Natural killer cell treated with Interleukin-12 subunit alpha and Interleukin-12 subunit beta and Interleukin-15 and Interleukin-18, amount 100 ng/mL, for 72 hours (primary cell): ENCODE data around the gene D2HGDH. TPM values are rescaled to one million over a fixed set of nuclear protein-coding genes. Genes with fewer than 3 reads are reported as not detected.
A peak's percentile ranks its signal among the peaks of the same experiment; 100 is the strongest.
"Not testable (repeated sequence)": the region's sequence is repeated elsewhere in the genome, so short reads cannot be mapped to it uniquely, and the experiment has no call there.

Experiments
- ATAC-seq, 2 donors: fragments of 150-1000 bp; cut with Tn5 transposase in 1 of 2; sonication (Bioruptor Pico), chemical (Tn5 transposase) in 1 of 2; 2 replicates each; pipeline ENCODE4 v1.10.0; 2021
- DNase-seq: peaks from one replicate; pipeline ENCODE4 v3.0.0; 2022; ENCODE audit warnings: low spot score
- H3K27ac Mint-ChIP-seq, 2 donors: 1 replicate in 1 of 2; 2 replicates in 1 of 2; pipeline ENCODE4 v1.8.0; 2022; ENCODE audit warnings: mixed read lengths in 2 of 2, mild to moderate bottlenecking in 1 of 2, moderate library complexity in 1 of 2
- H3K27me3 Mint-ChIP-seq, 2 donors: 1 replicate in 1 of 2; 2 replicates in 1 of 2; pipeline ENCODE4 v1.8.0; 2022; ENCODE audit warnings: mixed read lengths in 2 of 2
- H3K36me3 Mint-ChIP-seq: one replicate; pipeline ENCODE4 v1.8.0; 2022; ENCODE audit warnings: mixed read lengths
- H3K4me1 Mint-ChIP-seq, 2 donors: 1 replicate in 1 of 2; 2 replicates in 1 of 2; pipeline ENCODE4 v1.8.0; 2022; ENCODE audit warnings: low read depth in 2 of 2, mixed read lengths in 2 of 2, mild to moderate bottlenecking in 1 of 2
- H3K4me3 Mint-ChIP-seq: one replicate; pipeline ENCODE4 v1.8.0; 2022; ENCODE audit warnings: mixed read lengths
- H3K9me3 Mint-ChIP-seq: 2 replicates; pipeline ENCODE4 v1.8.0; 2022; ENCODE audit warnings: mixed read lengths
- total RNA-seq, 2 donors: library from RNA; stranded (reverse); gene quantifications; one replicate each; pipeline ENCODE4 v1.2.3, GENCODE V29; 2022

D2HGDH gene
- total RNA-seq, 2 donors from 2014 or later = 36.6 to 60.1 TPM

DNA sequence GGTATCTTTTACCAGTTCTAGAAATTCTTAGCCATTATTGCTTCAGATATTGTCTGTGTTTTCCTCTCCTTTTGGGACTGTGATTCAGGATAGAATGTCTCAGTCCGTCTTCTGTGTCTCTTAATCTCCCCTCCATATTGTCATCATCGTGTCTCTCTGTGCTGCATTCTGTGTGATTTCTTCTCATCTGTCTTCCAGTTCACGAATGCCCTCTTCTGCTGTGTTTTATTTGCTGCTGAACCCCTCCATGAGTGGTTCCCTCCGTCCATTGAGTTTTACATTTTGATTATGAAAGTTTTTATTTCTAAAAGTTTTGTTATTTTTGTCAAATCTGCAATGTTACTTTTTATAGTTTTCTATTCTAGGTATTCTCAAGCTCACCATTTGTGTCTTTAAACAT lies 11.7 kb downstream of the D2HGDH start:
- peak overlapping the region in 1 of 2 donors; percentile 58 for H3K27ac Mint-ChIP-seq
- H3K36me3 Mint-ChIP-seq = peaks cover 20% of the 10 kb centered on the region
- H3K4me3 Mint-ChIP-seq = no peak overlapping the region
- no peak for DNase-seq
- H3K4me1 Mint-ChIP-seq = peaks cover 17 to 42% of the 10 kb centered on the region in 2 donors
- no peak for ATAC-seq
- H3K27me3 Mint-ChIP-seq = no peaks in the 10 kb centered on the region
- peaks cover 4% of the 10 kb centered on the region for H3K9me3 Mint-ChIP-seq

DNA sequence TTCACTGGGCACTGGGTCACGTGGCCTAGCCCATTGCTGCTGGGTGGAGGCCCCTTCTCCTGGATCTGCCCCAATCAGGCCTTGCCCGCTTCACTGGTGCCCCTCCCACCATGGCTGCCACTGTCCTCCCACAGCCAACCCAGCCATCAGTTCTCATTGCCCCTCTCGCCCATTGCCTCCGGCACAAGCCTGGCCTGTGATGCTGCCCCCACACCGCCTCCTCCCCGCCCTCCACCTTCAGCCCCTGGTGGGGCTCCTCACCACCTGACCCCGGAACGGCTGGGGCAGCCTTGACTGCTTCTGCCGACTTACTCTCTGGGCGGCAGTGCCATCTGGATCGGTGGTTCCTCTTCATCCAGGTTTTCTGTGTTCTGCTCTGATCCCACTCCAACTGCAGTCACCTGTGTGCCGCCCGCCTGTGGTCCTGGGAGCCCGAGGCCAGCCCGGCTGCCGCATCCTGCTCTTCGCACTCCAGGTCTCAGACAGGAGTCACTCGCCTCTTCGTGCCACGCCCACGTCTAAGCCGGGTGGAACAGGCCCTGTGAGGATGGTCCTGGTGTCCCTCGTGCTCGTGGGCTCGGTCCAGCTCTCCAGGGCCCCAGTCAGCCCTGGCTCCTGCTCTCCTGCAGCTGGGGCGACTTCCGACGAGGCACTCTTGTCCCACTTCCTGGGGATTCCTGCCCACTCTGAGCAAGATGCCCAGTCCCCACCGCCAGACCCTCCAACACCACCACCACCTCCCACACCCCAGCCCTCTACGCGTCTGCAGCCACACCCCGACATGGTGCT lies 14.2 kb downstream of the D2HGDH start:
- Mint-ChIP-seq H3K9me3 (peaks cover 4% of the 10 kb centered on the region), H3K4me1 (peaks cover 14 to 28% of the 10 kb centered on the region in 2 donors), H3K36me3 (peaks cover 20% of the 10 kb centered on the region), H3K4me3 (no peak overlapping the region), H3K27me3 (no peaks in the 10 kb centered on the region), H3K27ac (peak overlapping the region in 1 of 2 donors; percentile 6)
- no peak for ATAC-seq
- no peak for DNase-seq

DNA sequence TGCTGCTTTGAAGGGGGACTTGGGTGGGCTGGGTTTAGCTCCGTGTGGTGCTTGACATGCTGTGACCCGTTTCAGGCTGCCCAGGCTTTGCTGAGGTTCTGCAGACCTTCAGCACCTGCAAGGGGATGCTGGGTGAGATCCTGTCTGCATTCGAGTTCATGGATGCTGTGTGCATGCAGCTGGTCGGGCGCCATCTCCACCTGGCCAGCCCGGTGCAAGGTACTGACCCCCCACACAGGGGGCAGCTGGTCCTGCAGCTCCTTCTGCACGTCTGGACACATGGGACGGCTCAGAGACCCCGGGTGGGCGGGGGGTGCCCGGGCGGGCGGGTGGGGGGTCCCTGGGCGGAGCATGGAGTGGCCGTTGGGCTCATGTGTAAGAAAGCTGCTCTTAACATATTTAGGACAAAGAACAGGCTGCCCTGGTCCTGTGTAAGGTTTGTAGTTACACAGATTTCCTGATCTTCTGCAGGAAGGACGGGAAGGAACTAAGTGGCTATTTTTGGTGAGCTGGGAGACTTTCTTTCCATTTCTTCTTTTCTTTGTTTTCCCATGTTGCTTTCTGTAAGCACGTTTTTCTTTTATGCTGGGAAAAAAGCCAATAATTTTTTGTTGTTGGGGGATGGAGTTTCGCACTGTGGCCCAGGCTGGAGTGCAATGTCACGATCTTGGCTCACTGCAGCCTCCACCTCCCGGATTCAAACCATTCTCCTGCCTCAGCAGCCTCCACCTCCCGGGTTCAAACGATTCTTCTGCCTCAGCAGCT lies 15.8 kb downstream of the D2HGDH start:
- ATAC-seq (no peak), DNase-seq (no peak)
- Mint-ChIP-seq H3K27ac (no peak overlapping the region), H3K4me1 (peaks cover 14 to 20% of the 10 kb centered on the region in 2 donors), H3K36me3 (peaks cover 20% of the 10 kb centered on the region), H3K9me3 (peaks cover 4% of the 10 kb centered on the region), H3K4me3 (no peak overlapping the region), H3K27me3 (no peaks in the 10 kb centered on the region)

DNA sequence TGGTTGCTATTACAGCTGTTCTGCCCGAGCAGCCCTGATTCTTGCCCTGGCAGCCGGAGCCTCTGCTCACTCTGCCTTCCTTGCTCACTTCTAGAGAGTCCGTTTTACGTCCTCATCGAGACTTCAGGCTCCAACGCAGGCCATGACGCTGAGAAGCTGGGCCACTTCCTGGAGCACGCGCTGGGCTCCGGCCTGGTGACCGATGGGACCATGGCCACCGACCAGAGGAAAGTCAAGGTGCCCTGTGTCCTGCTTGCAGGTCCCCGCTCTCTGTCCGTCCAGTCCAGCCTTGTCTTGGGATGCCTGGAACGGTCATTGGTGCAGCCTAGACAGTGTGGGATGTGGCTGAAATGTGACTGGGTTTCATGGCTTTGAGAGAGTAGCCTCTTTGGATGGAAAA lies 16.7 kb downstream of the D2HGDH start:
- Mint-ChIP-seq H3K27ac (no peak overlapping the region), H3K4me3 (no peak overlapping the region), H3K4me1 (peaks cover 5 to 11% of the 10 kb centered on the region in 2 donors), H3K27me3 (no peaks in the 10 kb centered on the region), H3K36me3 (peaks cover 11% of the 10 kb centered on the region), H3K9me3 (peaks cover under 1% of the 10 kb centered on the region)
- DNase-seq (no peak), ATAC-seq (no peak)

DNA sequence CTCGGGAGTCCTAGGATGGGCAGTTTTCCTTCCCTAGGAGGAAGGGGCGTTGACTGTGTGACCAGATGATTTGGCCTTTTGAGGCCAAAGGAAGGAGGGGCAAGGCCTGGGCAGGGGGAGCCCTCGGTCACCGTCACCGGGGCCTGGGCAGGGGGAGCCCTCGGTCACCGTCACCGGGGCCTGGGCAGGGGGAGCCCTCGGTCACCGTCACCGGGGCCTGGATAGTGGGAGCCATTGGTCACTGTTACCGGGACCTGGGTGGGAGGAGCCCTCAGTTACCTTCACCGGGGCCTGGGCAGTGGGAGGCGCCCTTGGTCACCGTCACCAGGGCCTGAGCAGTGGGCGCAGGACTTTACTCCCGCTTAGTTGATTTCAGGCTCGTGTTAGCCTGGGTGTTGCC lies 17.3 kb downstream of the D2HGDH start:
- Mint-ChIP-seq H3K36me3 (peaks cover 9% of the 10 kb centered on the region), H3K27me3 (no peaks in the 10 kb centered on the region), H3K4me1 (peaks cover 4 to 11% of the 10 kb centered on the region in 2 donors), H3K27ac (no peak overlapping the region), H3K4me3 (no peak overlapping the region), H3K9me3 (no peaks in the 10 kb centered on the region)
- ATAC-seq (no peak), DNase-seq (no peak)

DNA sequence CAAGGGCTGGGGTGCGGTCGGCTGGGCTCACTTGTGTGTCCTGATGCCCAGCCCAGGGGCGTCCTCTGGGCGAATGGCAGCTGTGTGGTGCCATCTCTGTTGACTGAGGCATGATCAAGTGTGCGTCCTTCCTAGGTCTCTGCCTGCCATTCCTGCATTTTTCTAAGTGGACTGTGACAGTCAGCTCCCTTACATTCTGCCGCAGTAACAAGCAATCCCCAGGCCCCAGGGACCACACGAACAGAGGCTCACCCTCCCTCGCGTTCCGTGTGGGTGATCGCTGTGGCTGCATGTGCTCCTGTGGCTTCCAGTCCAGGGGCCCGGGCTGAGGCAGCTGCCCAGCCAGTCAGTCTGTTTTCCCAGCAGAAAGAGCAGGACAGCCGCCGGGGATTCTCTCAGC lies 17.8 kb downstream of the D2HGDH start:
- H3K27ac Mint-ChIP-seq = no peak overlapping the region
- H3K9me3 Mint-ChIP-seq = no peaks in the 10 kb centered on the region
- H3K4me3 Mint-ChIP-seq = no peak overlapping the region
- DNase-seq = no peak
- peaks cover 1 to 11% of the 10 kb centered on the region in 2 donors for H3K4me1 Mint-ChIP-seq
- no peaks in the 10 kb centered on the region for H3K27me3 Mint-ChIP-seq
- H3K36me3 Mint-ChIP-seq = peaks cover 5% of the 10 kb centered on the region
- no peak for ATAC-seq

DNA sequence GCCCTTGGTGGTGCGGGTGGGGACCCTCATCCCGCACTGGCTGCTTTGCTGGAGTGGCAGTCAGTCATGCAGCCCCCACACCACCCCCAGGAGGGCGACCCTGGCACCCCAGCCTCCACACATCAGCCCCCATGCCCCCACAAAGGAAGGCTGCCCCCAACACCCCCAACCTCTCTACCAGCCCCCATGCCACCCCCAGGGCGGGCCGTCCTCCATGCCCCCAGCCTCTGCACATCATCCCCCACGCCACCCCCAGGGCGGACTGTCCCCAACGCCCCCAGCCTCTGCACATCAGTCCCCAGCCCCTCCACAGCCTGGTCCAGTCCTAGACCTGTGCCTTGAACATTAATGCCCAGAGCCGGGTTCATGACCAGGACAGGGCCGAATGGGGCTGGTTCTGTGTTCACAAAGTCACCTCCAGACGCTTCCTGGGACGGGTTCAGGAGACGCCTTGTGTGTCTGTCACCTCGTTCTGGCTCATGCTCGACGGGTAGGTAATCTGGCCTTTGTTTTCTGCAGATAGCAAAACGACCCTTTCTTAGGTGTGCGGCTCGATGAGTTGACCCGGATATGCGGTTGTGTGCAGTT lies 18.4 kb downstream of the D2HGDH start:
- Mint-ChIP-seq H3K4me1 (peaks cover 0 to 10% of the 10 kb centered on the region in 2 donors), H3K9me3 (no peaks in the 10 kb centered on the region), H3K36me3 (peaks cover 4% of the 10 kb centered on the region), H3K4me3 (no peak overlapping the region), H3K27me3 (no peaks in the 10 kb centered on the region), H3K27ac (no peak overlapping the region)
- ATAC-seq (no peak), DNase-seq (no peak)

DNA sequence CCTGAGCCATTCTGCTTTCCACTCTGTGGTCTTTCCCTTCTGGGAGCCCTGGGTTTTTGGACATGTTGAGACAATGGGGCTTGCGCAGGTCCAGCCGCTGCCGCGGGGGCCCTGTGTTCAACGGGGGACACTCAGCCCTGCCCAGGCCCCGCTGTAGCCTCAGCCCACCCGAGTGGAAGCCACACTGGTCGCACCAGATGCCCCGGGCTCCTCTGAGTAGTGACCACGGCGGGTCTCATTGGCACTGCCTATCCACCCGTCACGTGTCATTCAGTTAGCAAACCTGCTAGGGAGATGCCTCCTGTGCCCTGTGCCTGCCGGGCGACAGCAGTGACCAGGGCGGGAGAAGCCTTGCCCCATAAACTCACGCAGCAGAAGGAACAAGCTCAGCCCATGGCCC lies 19.1 kb downstream of the D2HGDH start:
- no peaks in the 10 kb centered on the region for H3K9me3 Mint-ChIP-seq
- no peak overlapping the region for H3K4me3 Mint-ChIP-seq
- no peak overlapping the region for H3K27ac Mint-ChIP-seq
- ATAC-seq = no peak
- H3K4me1 Mint-ChIP-seq = peaks cover 0 to 14% of the 10 kb centered on the region in 2 donors
- DNase-seq = no peak
- no peaks in the 10 kb centered on the region for H3K27me3 Mint-ChIP-seq
- peaks cover 4% of the 10 kb centered on the region for H3K36me3 Mint-ChIP-seq

DNA sequence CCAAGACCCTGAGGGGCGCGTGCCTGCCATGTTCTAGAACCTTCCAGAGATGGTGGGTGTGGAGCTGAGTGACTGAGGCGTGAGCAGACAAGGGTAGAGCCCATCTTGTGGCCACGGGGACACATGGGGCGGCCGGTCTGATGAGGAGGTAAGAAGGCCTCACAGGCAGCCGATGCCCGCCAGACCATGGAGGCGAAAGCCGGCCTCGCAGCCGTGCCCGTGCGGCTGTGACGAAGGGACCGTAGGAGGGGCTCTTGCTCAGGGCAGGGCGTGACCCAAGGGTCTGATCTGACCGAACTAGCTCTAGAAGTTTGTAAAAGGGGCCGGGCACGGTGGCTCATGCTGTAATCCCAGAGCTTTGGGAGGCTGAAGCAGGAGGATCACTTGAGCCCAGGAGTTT lies 19.6 kb downstream of the D2HGDH start:
- DNase-seq (no peak), ATAC-seq (no peak)
- H3K27ac Mint-ChIP-seq = no peak overlapping the region
- H3K9me3 Mint-ChIP-seq = no peaks in the 10 kb centered on the region
- H3K36me3 Mint-ChIP-seq = peaks cover 4% of the 10 kb centered on the region
- no peak overlapping the region for H3K4me3 Mint-ChIP-seq
- peaks cover 4 to 14% of the 10 kb centered on the region in 2 donors for H3K4me1 Mint-ChIP-seq
- no peaks in the 10 kb centered on the region for H3K27me3 Mint-ChIP-seq

DNA sequence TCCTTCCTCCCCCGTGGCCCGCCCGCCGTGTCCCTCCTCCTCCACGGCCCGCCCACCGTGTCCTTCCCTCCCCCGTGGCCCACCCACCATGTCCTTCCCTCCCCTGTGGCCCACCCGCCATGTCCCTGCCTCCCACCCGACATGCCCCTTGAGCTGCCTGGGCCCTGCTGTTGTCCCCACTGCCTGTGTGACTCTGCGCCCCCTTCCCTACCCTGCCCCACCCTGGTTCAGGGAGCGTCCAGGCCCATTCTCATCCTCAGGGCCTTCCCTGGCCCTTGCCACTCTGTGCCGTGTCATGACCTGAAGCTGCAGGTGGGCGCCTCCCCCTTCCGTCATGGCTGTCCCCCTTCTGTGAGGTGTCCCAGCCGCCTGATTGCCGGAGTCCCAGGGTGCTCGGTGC lies 20.7 kb downstream of the D2HGDH start:
- Mint-ChIP-seq H3K4me3 (no peak overlapping the region), H3K4me1 (peaks cover 12 to 19% of the 10 kb centered on the region in 2 donors), H3K9me3 (no peaks in the 10 kb centered on the region), H3K27ac (no peak overlapping the region), H3K36me3 (peaks cover 6% of the 10 kb centered on the region), H3K27me3 (no peaks in the 10 kb centered on the region)
- no peak for ATAC-seq
- no peak for DNase-seq

DNA sequence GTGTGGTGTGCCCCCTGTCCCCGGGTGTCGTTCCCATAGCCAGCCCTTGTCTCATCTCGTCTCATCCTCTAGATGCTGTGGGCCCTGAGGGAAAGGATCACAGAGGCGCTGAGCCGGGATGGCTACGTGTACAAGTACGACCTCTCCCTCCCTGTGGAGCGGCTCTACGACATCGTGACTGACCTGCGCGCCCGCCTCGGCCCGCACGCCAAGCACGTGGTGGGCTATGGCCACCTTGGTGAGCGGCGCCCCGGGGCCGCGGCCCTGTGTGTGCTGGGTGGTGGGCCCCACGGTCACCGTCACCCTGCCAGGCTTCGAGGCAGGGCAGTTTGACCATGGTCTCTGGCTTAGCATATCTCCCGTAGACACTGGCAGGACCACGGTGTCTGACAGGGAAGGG lies 21.3 kb downstream of the D2HGDH start:
- H3K36me3 Mint-ChIP-seq = peaks cover 9% of the 10 kb centered on the region
- no peak overlapping the region for H3K4me3 Mint-ChIP-seq

DNA sequence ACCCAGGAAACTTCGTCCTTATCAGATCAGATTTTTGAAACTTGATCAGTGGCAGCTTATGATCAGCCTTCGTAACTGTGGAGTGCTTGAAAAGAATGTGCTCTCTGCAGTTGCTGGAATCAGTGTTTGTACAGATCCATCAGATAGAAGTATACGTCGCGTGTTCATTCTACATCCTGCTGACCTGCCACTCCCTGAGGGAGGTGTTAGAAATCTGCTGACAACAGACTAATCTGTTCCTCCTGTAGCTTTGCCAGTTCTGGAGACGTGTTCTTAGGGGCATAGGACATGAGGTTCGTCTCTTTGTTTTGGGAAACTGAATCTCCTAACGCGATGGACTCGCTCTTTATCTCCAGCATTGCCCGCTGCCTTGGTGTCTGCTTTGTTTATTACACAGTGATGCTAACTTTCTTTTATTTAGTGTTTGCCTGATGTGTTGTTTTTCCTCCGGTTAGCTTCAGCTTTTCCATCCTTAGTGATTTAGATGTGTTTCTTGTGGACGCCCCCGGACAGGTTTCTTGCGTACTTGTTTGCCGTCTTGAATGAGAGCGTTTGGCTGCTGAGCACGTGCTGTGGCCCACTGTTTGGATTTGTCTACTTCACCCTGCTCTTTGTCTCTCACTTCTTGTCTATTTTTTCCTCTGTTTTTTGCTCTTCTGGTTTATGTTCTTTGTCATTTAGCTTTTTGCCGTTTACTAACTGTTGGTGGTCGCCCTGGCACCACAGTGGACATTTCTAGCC lies 24.8 kb downstream of the D2HGDH start:
- H3K4me1 Mint-ChIP-seq = peaks cover 40 to 43% of the 10 kb centered on the region in 2 donors
- H3K9me3 Mint-ChIP-seq = peaks cover 3% of the 10 kb centered on the region
- H3K27ac Mint-ChIP-seq = peak overlapping the region in 1 of 2 donors; percentile 2
- ATAC-seq = no peak
- peak overlapping the region; percentile 26 for H3K4me3 Mint-ChIP-seq
- peaks cover 16% of the 10 kb centered on the region for H3K36me3 Mint-ChIP-seq
- no peaks in the 10 kb centered on the region for H3K27me3 Mint-ChIP-seq
- DNase-seq = peak; percentile 46

More for the DNA sequence above, 21.3 kb downstream of the D2HGDH start:
- H3K27me3 Mint-ChIP-seq = no peaks in the 10 kb centered on the region
- no peak for ATAC-seq
- peaks cover 14 to 21% of the 10 kb centered on the region in 2 donors for H3K4me1 Mint-ChIP-seq
- DNase-seq = no peak
- no peak overlapping the region for H3K27ac Mint-ChIP-seq
- peaks cover 1% of the 10 kb centered on the region for H3K9me3 Mint-ChIP-seq

DNA sequence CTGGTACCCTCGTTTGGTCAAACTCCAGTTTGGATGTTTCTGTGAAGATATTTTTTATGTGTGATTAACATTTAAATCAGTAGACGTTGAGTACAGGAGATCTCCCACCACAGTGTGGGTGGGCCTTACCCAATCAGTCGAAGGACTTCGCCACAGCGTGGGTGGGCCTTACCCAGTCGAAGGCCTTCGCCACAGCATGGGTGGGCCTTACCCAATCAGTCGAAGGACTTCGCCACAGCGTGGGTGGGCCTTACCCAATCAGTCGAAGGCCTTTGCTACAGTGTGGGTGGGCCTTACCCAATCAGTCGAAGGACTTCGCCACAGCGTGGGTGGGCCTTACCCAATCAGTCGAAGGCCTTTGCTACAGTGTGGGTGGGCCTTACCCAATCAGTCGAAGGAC lies 25.5 kb downstream of the D2HGDH start:
- not testable (repeated sequence) for ATAC-seq, H3K27me3 Mint-ChIP-seq, H3K9me3 Mint-ChIP-seq
- peak overlapping the region in 1 of 2 donors; percentile 2 for H3K27ac Mint-ChIP-seq
- peak; percentile 45 for DNase-seq
- peaks cover 46 to 49% of the 10 kb centered on the region in 2 donors for H3K4me1 Mint-ChIP-seq
- H3K4me3 Mint-ChIP-seq = peak overlapping the region; percentile 26
- H3K36me3 Mint-ChIP-seq = peaks cover 16% of the 10 kb centered on the region
